Adrenal gland (tissue), 12 donors: Measurements from ENCODE around the gene FGFRL1. TPM values are rescaled to one million over a fixed set of nuclear protein-coding genes. Genes with fewer than 3 reads are reported as not detected.

ENCODE experiments used
- DNase-seq, 7 donors: peaks; one replicate each; pipeline ENCODE4 v3.0.0-alpha.2; 2019 to 2020
- H3K27ac ChIP-seq, 5 donors: fragments of 200-600 bp; sonication (generic) in 4 of 5; 1 replicate in 3 of 5; 2 replicates in 2 of 5; pipeline versions ENCODE4 v1.5.1 to v1.8.0; 2016 to 2020; ENCODE audit warnings: mild to moderate bottlenecking in 1 of 5
- H3K27me3 ChIP-seq: fragments of 200-600 bp; 2 replicates; pipeline ENCODE4 v1.8.0; 2021
- H3K36me3 ChIP-seq, 2 donors: fragments of 200-600 bp; replicated peaks in 1 of 2; 1 replicate in 1 of 2; 2 replicates in 1 of 2; pipeline versions ENCODE4 v1.5.1 to v1.8.0; 2018 to 2022
- H3K4me1 ChIP-seq, 2 donors: fragments of 200-600 bp; replicated peaks in 1 of 2; 1 replicate in 1 of 2; 2 replicates in 1 of 2; pipeline versions ENCODE4 v1.5.1 to v1.8.0; 2018 to 2021
- H3K4me3 ChIP-seq, 4 donors: fragments of 200-600 bp; sonication (generic) in 3 of 4; one replicate each; pipeline ENCODE4 v1.5.1; 2016 to 2018
- H3K9me3 ChIP-seq, 3 donors: fragments of 200-600 bp; sonication (generic) in 1 of 3; replicated peaks in 1 of 3; 1 replicate in 2 of 3; 2 replicates in 1 of 3; pipeline versions ENCODE4 v1.5.1 to v1.8.0; 2016 to 2021
- POLR2A ChIP-seq, 2 donors: fragments of 450-650 bp; IDR thresholded peaks; one replicate each; pipeline ENCODE4 v1.6.1; 2017; ENCODE audit warnings: antibody characterized with exemption in 2 of 2, mild to moderate bottlenecking in 2 of 2, moderate library complexity in 1 of 2
- WGBS, 4 donors: extraction: QIAGEN DNeasy Blood & Tissue Kit in 2 of 4; methylation state at CpG; one replicate each; pipeline versions ENCODE4 v1.1.5 to v1.1.7; 2013 to 2017; 5-methylcytosine and 5-hydroxymethylcytosine counted together
- intact Hi-C, 2 donors: fragments of 100-400 bp; cut with DNase I; formaldehyde crosslinking; loops; one replicate each; pipeline versions ENCODE4 v1.14.1 to v1.15.0; 2022 to 2023
- polyA plus RNA-seq, 3 donors: library from polyadenylated mRNA; stranded (reverse); fragments of 200-250 nt in 2 of 3; fragments of 350-450 nt in 1 of 3; fragmentation: Illumina TruSeq in 1 of 3; extraction: RNeasy Lipid Tissue Mini Kit (QIAGEN cat#74804) in 1 of 3; gene quantifications; one replicate each; pipeline ENCODE4 v1.2.3, GENCODE V29; 2013 to 2014
- total RNA-seq, 9 donors: library from RNA; depleted of rRNA in 4 of 9; stranded (reverse); fragments of >200 nt in 4 of 9; fragments of 120-200 nt in 1 of 9; fragmentation: NEBNext Ultra II Directional in 1 of 9; extraction: Animal tissue kit (Norgen Biotek cat#: 25700) in 1 of 9; gene quantifications; one replicate each; pipeline versions ENCODE4 v1.1.0 to v1.2.4, GENCODE V29; 2013 to 2023
- TF ChIP-seq, protein P1 (sequence below), 6 experiments: fragments of 450-650 bp in 4 of 6; fragments of 200-600 bp in 2 of 6; sonication (generic) in 1 of 6; IDR thresholded peaks; 1 replicate in 5 of 6; 2 replicates in 1 of 6; pipeline versions ENCODE4 v1.5.1 to v1.8.0; 2016 to 2021; ENCODE audit warnings: antibody characterized with exemption in 6 of 6, mild to moderate bottlenecking in 2 of 6, moderate library complexity in 1 of 6
- donor health status: healthy with polysubstance abuse.
- donor health status: Bipolar disorder and iron deficiency.
- donor health status: DM: yes; HTN: yes; CAD: no.
- donor health status: DM: no; HTN: no; CAD: no.
- donor health status: DM: no; HTN: no; CAD: no.
- donor health status: DM: yes; HTN: yes; CAD: no.

FGFRL1 gene
- total and polyA plus RNA-seq, 12 donors: 24.4 to 274 (median 77.8) TPM

DNA sequence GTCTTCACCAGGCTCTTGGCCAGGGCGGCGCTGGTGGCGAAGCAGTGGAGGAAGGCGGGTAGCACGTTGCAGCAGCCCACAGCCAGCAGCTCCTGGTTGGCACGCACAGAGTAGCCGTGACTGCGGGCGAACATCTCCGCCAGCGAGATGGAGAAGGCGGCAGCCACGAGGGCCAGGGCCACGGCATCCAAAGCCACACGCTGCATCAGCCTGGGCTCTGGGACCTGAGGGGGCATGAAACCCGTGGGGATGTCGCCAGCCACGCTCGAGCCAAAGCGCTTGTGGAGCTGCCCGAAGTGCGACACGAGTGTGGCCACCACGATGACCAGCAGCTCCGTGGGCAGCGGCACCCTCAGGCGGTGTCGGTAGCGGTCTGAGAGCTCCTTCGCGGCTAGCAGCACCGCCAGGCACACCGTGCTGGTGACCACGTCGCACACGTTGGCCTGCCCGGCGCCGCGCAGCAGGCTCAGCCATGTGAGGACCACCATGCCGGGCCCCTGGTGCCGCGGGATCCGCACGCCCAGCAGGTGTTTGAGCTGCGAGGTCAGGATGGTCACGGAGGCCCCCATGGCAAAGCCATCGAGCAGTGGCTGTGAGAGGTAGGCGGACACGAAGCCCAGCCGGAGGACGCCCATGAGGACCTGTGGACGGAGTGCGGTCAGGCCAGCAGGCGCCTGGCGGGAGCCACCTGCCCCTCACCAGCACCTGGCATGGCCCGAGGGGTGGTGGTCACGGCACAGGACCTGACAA lies 21.5 kb upstream of the FGFRL1 start:
- H3K9me3 ChIP-seq: no peaks in the 10 kb centered on the region
- H3K27ac ChIP-seq: no peak overlapping the region
- no peak for TF ChIP-seq POLR2A (IDR thresholded peaks at IDR 0.05)
- TF ChIP-seq, protein P1, sequence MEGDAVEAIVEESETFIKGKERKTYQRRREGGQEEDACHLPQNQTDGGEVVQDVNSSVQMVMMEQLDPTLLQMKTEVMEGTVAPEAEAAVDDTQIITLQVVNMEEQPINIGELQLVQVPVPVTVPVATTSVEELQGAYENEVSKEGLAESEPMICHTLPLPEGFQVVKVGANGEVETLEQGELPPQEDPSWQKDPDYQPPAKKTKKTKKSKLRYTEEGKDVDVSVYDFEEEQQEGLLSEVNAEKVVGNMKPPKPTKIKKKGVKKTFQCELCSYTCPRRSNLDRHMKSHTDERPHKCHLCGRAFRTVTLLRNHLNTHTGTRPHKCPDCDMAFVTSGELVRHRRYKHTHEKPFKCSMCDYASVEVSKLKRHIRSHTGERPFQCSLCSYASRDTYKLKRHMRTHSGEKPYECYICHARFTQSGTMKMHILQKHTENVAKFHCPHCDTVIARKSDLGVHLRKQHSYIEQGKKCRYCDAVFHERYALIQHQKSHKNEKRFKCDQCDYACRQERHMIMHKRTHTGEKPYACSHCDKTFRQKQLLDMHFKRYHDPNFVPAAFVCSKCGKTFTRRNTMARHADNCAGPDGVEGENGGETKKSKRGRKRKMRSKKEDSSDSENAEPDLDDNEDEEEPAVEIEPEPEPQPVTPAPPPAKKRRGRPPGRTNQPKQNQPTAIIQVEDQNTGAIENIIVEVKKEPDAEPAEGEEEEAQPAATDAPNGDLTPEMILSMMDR (IDR thresholded peaks at IDR 0.05): no peak
- H3K4me3 ChIP-seq: no peak overlapping the region
- no peaks in the 10 kb centered on the region for H3K27me3 ChIP-seq
- peaks cover 0 to 7% of the 10 kb centered on the region in 2 donors for H3K36me3 ChIP-seq
- H3K4me1 ChIP-seq: peaks cover 24 to 40% of the 10 kb centered on the region in 2 donors
- intact Hi-C loops: no loop called here
- peak in 2 of 7 donors; percentile 11 to 23 for DNase-seq
- 95 to 98% (median 96%) methylated on average over 16 to 58 of the region's 58 CpGs for WGBS, 4 donors

DNA sequence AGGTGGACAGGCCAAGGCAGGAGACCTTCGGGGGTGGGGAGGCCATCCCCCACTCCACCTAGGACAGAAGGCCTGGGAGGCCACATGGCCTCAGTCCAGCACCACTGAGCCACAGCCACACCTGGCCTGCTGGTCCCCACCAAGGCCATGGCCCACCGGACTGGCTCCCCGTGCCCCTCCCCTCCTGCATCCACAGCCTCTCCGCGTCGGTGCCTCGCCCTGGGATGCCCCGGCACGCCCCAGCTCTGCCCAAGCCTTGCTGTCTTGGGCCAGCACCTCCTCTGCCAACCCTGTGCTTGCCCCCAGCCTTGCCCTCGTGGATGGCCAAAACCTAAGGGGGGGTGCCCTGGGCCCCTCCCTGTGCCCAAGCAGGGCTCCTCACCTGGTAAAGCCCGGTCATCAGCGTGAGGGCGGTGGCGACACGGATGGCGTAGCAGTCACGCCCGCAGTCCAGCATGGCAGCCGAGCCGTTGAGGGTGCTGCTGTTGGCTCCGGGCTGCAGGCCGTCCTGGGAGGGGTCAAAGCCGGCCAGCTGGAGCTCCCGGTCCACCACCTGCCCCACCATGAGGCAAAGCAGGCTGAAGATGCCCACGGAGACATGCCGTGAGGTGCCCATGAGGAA lies 20.6 kb upstream of the FGFRL1 start:
- DNase-seq: peak in 2 of 7 donors; percentile 17 to 22
- WGBS, 4 donors: 92 to 98% (median 94%) methylated on average over 8 to 26 of the region's 26 CpGs
- intact Hi-C loops: no loop called here

DNA sequence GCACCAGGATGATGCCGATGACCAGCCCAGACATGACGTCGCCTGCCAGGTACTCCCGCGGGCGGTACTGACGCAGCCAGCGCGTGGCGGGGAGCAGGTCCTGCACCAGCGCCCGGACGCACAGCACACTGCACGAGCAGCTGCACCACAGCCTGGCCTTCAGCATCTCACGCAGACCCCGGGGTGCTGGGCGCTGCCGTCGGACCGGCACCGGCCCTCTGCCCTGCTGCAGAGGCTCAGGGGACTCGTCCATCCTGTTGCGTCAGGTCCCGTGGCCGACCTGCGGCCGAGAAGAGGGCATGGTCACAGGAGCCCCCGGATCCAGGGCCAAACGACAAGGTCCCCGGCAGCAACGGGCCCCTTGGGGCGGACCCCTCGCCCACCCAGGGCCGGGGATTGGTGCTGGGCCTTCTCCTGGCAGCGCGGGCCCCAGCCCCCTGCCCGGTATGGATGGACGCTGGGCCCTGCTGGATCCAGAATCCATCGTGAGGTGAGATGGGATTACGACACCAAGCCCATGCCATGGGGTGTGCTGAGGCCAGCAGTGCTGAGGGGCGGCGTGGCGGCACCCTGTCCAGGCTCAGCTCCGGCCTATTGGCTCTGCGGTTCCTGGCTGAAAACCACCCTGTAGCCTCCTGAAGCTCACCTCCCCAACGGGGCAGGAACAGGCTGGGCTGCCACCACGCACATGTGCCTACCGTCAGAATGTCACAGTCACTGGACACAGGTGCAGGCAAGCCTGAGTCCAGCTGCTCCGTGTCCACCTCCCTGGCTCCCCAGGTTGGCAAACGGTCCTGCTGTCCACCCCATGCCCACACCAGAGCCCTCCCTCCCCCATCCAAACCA lies 19.8 kb upstream of the FGFRL1 start:
- peak overlapping the region in 1 of 4 donors; percentile 52 for H3K4me3 ChIP-seq
- peak overlapping the region; percentile 84 to 99 (median 92) for H3K27ac ChIP-seq
- TF ChIP-seq POLR2A (IDR thresholded peaks at IDR 0.05): no peak
- TF ChIP-seq, protein P1 (IDR thresholded peaks at IDR 0.05): no peak
- no peaks in the 10 kb centered on the region for H3K9me3 ChIP-seq
- 90 to 97% (median 92%) methylated on average over 8 to 50 of the region's 50 CpGs for WGBS, 4 donors
- H3K27me3 ChIP-seq: no peaks in the 10 kb centered on the region
- intact Hi-C loops: no loop called here
- peaks cover 0 to 7% of the 10 kb centered on the region in 2 donors for H3K36me3 ChIP-seq
- DNase-seq: peak in 3 of 7 donors; percentile 18 to 46 (median 28)
- peaks cover 19 to 25% of the 10 kb centered on the region in 2 donors for H3K4me1 ChIP-seq

More for the DNA sequence above, 20.6 kb upstream of the FGFRL1 start:
- TF ChIP-seq, protein P1 (IDR thresholded peaks at IDR 0.05): no peak
- TF ChIP-seq POLR2A (IDR thresholded peaks at IDR 0.05): no peak
- H3K9me3 ChIP-seq: no peaks in the 10 kb centered on the region
- H3K36me3 ChIP-seq: peaks cover 0 to 7% of the 10 kb centered on the region in 2 donors
- no peaks in the 10 kb centered on the region for H3K27me3 ChIP-seq
- no peak overlapping the region for H3K27ac ChIP-seq
- peaks cover 19 to 31% of the 10 kb centered on the region in 2 donors for H3K4me1 ChIP-seq
- H3K4me3 ChIP-seq: no peak overlapping the region
